ENCODE results near the gene DENND1A. TPM values are rescaled to one million over a fixed set of nuclear protein-coding genes. Genes with fewer than 3 reads are reported as not detected.

The DENND1A gene
- total and polyA plus RNA-seq, 11 donors = 9.8 to 24.0 (median 14.7) TPM

DNA sequence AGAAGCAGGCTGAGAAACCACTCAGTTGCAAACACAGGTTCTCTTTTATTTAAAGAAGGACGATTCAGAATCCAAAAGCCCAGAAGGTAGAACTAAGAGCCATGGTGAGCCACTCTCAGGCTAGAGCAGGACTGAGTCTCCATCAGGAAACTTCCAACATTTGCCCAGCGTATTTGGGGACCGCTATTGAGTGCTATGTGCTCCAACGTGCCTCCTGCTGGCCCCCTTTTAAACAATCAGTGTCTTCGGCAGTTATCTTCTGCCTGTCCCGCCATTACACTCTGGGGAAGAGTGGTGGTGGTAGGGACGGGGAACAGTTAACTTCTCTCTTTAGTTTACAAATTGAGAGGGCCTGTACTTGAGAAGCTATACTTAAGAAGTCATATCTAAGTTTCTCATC lies 78.1 kb downstream of the DENND1A start:
- DNase-seq (no peak), ATAC-seq (no peak)
- no peak overlapping the region for H3K27ac ChIP-seq
- H3K36me3 ChIP-seq = peaks cover 0 to 9% (median 0%) of the 10 kb centered on the region in 9 donors
- no peaks in the 10 kb centered on the region for H3K27me3 ChIP-seq
- WGBS, 4 donors = 91 to 94% (median 92%) methylated on average over 7 of the region's 7 CpGs
- no peak overlapping the region for H3K4me3 ChIP-seq
- no peaks in the 10 kb centered on the region for H3K4me1 ChIP-seq
- intact Hi-C loops (cut with DNase I) = no loop called here
- peaks cover 0 to 29% (median 10%) of the 10 kb centered on the region in 12 donors for H3K9me3 ChIP-seq
- TF ChIP-seq, protein P1, sequence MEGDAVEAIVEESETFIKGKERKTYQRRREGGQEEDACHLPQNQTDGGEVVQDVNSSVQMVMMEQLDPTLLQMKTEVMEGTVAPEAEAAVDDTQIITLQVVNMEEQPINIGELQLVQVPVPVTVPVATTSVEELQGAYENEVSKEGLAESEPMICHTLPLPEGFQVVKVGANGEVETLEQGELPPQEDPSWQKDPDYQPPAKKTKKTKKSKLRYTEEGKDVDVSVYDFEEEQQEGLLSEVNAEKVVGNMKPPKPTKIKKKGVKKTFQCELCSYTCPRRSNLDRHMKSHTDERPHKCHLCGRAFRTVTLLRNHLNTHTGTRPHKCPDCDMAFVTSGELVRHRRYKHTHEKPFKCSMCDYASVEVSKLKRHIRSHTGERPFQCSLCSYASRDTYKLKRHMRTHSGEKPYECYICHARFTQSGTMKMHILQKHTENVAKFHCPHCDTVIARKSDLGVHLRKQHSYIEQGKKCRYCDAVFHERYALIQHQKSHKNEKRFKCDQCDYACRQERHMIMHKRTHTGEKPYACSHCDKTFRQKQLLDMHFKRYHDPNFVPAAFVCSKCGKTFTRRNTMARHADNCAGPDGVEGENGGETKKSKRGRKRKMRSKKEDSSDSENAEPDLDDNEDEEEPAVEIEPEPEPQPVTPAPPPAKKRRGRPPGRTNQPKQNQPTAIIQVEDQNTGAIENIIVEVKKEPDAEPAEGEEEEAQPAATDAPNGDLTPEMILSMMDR (IDR thresholded peaks at IDR 0.05) = no peak

DNA sequence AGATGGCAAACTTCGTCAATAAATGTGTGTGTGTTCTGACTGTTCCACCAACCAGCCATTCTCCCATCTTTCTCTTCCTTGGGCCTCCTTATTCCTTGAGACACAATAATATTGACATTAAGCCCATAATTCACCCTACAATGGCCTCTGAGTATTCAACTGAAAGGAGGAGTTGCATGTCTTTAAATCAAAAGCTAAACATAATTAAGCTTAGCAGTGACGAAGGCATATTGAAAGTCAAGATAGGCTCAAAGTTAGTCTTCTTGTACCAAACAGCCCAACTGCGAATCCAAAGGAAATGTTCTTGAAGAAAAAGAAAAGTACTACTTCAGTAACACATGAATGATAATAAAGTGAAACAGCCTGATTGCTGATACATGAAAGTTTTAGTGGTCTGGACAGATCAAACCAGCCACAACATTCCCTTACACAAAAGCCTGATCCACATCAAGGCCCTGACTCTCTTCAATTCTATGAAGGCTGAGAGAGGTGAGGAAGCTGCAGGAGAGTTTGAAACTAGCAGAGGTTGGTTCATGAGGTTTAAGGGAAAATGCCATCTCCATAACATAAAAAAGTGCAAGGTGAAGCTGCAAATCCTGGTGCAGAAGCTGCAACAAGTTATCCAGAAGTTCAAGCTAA lies 81.4 kb downstream of the DENND1A start:
- TF ChIP-seq, protein P1 (IDR thresholded peaks at IDR 0.05) = no peak
- TF ChIP-seq POLR2A (IDR thresholded peaks at IDR 0.05) = no peak
- no peaks in the 10 kb centered on the region for H3K4me1 ChIP-seq
- peaks cover 0 to 62% (median 22%) of the 10 kb centered on the region in 12 donors for H3K9me3 ChIP-seq
- H3K27me3 ChIP-seq = no peaks in the 10 kb centered on the region
- H3K27ac ChIP-seq = no peak overlapping the region
- intact Hi-C loops (cut with DNase I) = no loop called here
- WGBS, 4 donors = 97 to 98% (median 98%) methylated on average over 3 of the region's 3 CpGs
- DNase-seq (no peak), ATAC-seq (no peak)
- H3K36me3 ChIP-seq = peaks cover 0 to 18% (median 0%) of the 10 kb centered on the region in 9 donors
- H3K4me3 ChIP-seq = no peak overlapping the region

DNA sequence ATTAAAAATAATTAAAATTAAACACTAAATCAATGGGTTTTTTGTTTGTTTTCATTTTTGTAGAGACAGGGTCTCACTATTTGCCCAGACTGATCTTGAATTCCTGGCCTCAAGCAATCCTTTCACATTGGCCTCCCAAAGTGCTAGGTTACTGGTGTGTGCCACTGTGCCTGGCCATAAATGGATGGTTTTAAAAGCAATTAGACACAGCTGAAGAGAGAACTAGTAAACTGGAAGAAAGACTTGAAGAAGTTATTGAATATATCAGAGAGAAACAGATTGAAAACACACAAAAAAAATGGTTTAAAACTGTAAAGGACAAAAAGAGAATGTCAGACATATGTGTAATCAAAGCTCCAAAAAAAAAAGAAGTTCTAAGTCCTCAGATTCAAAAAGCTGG lies 83.0 kb downstream of the DENND1A start:
- Histone ChIP-seq H3K27ac (no peak overlapping the region), H3K9me3 (peaks cover 0 to 74% (median 24%) of the 10 kb centered on the region in 12 donors), H3K27me3 (no peaks in the 10 kb centered on the region), H3K4me3 (no peak overlapping the region), H3K36me3 (peaks cover 0 to 18% (median 0%) of the 10 kb centered on the region in 9 donors), H3K4me1 (no peaks in the 10 kb centered on the region)
- DNase-seq = no peak
- intact Hi-C loops (cut with DNase I) = no loop called here
- no peak for TF ChIP-seq POLR2A (IDR thresholded peaks at IDR 0.05)
- TF ChIP-seq, protein P1 (IDR thresholded peaks at IDR 0.05) = no peak
- ATAC-seq = no peak

DNA sequence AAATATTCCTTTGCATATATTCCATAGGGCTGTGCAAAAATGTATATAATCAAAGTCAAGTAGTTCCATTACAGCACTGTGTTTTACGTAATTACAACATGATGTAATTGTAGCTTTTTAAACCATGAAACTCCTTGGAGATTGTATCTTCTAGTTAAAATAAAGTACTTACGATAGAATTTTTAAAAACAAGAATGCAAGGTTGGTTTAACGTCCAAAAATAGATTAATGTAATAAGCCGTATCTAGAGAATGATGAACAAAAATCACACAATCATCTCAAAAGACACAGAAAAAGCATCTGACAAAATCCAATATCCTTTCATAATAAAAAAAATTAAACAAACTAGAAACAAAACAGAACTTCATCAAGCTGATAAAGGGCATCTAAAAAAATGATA lies 86.2 kb downstream of the DENND1A start:
- H3K9me3 ChIP-seq = peaks cover 0 to 61% (median 24%) of the 10 kb centered on the region in 12 donors

More for the DNA sequence above, 86.2 kb downstream of the DENND1A start:
- no peak overlapping the region for H3K4me3 ChIP-seq
- ATAC-seq = no peak
- DNase-seq = no peak
- no peaks in the 10 kb centered on the region for H3K4me1 ChIP-seq
- 98 to 99% (median 98%) methylated on average over 4 of the region's 4 CpGs for WGBS, 4 donors
- no peak for TF ChIP-seq POLR2A (IDR thresholded peaks at IDR 0.05)
- TF ChIP-seq, protein P1 (IDR thresholded peaks at IDR 0.05) = no peak
- intact Hi-C loops (cut with DNase I) = no loop called here
- H3K27me3 ChIP-seq = no peaks in the 10 kb centered on the region
- no peak overlapping the region for H3K27ac ChIP-seq
- peaks cover 0 to 18% (median 0%) of the 10 kb centered on the region in 9 donors for H3K36me3 ChIP-seq

All from heart left ventricle (tissue), 16 donors.